ENCODE results near the gene SLCO2A1. TPM values are rescaled to one million over a fixed set of nuclear protein-coding genes. Genes with fewer than 3 reads are reported as not detected.

Gene SLCO2A1
- total RNA-seq, 1 donor from 2014 or later, result 234 TPM

DNA sequence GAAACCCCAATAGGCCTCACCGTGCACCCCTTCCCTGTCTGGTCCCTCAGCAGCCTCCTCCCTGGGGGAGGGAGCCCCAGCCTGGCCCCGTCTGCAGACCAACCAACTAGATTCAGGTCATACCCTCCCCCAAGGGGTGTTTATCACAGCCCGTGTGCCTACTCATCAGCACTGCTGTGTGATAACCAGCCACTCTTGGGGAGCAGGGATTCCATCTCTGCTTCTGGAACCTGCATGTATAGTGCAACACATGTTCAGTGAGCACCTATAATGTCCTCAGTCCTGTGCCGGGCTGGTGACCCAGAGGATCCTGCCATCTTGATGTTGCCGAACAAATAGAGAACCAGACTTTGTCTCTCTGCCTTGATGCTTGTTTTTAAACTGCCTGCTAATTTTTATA lies 6.6 kb upstream of the SLCO2A1 start:
- no peak for ATAC-seq
- intact Hi-C loops (cut with DNase I), result no loop called here
- TF ChIP-seq, protein P1, sequence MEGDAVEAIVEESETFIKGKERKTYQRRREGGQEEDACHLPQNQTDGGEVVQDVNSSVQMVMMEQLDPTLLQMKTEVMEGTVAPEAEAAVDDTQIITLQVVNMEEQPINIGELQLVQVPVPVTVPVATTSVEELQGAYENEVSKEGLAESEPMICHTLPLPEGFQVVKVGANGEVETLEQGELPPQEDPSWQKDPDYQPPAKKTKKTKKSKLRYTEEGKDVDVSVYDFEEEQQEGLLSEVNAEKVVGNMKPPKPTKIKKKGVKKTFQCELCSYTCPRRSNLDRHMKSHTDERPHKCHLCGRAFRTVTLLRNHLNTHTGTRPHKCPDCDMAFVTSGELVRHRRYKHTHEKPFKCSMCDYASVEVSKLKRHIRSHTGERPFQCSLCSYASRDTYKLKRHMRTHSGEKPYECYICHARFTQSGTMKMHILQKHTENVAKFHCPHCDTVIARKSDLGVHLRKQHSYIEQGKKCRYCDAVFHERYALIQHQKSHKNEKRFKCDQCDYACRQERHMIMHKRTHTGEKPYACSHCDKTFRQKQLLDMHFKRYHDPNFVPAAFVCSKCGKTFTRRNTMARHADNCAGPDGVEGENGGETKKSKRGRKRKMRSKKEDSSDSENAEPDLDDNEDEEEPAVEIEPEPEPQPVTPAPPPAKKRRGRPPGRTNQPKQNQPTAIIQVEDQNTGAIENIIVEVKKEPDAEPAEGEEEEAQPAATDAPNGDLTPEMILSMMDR (IDR thresholded peaks at IDR 0.05), result no peak
- Histone ChIP-seq H3K4me3 (no peak overlapping the region), H3K27ac (no peak overlapping the region), H3K9me3 (no peaks in the 10 kb centered on the region), H3K4me1 (no peaks in the 10 kb centered on the region), H3K27me3 (no peaks in the 10 kb centered on the region), H3K36me3 (no peaks in the 10 kb centered on the region)
- no peak for DNase-seq

DNA sequence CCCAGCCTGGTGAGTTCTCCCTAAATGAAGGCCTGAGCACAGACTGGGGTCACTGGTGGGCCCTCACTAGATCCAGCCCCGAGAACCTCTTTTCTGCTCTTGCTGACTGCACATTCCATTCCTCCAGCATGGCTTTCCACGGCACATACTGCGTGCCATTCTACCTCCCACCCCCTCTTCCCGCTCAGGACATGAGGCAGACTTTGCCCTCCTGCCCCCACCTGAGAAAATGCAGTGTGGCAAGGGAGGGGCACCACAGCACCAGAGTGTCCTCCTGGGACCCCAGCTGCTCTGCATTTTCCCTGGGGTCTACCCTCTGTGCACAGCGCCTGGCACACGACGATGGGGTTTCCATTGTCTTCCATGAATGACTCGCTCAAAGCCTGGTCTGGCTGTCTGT lies 6.1 kb upstream of the SLCO2A1 start:
- no peak overlapping the region for H3K27ac ChIP-seq
- TF ChIP-seq, protein P1 (IDR thresholded peaks at IDR 0.05), result no peak
- H3K36me3 ChIP-seq, result no peaks in the 10 kb centered on the region
- no peaks in the 10 kb centered on the region for H3K9me3 ChIP-seq
- no peaks in the 10 kb centered on the region for H3K4me1 ChIP-seq
- intact Hi-C loops (cut with DNase I), result no loop called here
- ATAC-seq, result no peak
- no peak for DNase-seq
- no peaks in the 10 kb centered on the region for H3K27me3 ChIP-seq
- H3K4me3 ChIP-seq, result no peak overlapping the region

DNA sequence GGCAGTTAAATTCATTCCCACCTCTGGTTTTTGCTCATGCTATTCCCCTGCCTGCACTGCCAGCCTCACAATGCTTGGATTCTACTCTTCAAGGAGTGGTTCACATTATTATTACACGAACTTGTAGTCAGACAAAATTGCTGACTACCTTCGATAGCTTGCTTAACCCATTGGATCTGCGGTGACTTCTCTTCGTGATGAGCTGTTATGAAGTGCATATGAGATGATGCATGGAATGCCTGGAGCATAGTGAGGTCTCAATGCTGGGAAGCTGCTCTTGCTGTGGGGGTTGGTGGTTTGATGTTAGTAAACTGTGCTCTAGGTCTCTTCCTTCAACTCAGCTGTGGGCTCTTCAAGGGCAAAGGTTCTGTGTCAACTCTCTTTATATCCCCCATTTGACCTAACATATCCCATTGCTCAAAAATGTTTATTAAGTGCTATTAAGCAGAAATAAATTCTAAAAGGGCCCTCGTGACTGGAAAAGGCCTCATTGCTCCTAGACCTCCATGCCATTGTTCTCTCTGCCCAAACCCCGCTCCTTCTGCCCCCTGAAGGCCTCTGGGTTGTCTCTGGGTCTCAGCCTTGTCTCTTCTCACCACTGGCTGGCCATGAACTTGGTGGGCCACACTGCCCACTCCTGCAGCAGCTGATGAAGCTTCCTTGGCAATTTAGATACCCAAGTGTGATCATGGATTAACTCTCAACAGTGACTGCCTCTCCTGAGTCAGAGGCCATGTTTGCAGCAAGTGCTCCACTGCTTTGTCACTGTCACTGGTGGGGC lies 4.5 kb upstream of the SLCO2A1 start:
- Histone ChIP-seq H3K27ac (no peak overlapping the region), H3K9me3 (no peaks in the 10 kb centered on the region), H3K27me3 (no peaks in the 10 kb centered on the region), H3K4me3 (no peak overlapping the region), H3K36me3 (no peaks in the 10 kb centered on the region), H3K4me1 (no peaks in the 10 kb centered on the region)
- TF ChIP-seq, protein P1 (IDR thresholded peaks at IDR 0.05), result no peak
- no peak for ATAC-seq
- intact Hi-C loops (cut with DNase I), result no loop called here
- no peak for DNase-seq

DNA sequence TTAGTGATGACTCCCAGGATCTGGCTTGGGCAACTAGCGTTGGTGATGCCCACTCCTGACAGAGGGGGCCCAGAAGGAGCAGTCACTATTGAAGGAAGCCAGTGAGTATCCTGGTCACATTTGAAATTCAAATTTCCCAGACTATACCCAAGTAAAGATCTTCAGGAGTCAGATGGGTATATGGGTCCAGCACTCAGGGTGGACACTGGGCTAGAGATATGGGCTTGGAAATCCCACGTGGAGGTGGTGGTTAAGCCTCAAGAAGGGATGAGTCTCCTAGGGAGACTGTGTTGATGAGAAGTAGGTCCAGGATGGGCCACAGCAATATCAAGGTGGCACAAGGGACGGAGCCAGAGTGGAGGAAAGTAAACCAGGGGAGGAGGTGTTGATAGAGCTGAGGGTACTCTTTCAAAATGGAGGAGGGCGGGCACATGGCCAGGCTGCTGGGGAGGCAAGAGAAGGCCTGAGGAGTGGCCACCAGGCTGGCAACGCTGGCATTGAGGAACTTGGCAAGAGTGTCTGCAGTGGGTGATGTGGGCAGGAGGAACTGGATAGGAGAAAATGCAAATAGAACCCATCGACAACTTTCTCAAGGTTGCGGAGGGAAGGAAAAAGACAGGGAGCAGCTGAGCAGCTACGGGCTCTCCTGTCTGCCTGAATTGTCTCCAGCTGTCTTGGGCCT lies 3.7 kb upstream of the SLCO2A1 start:
- intact Hi-C loops (cut with DNase I), result no loop called here
- Histone ChIP-seq H3K4me3 (no peak overlapping the region), H3K36me3 (no peaks in the 10 kb centered on the region), H3K4me1 (peaks cover 4% of the 10 kb centered on the region), H3K27ac (no peak overlapping the region), H3K9me3 (no peaks in the 10 kb centered on the region), H3K27me3 (peaks cover 2% of the 10 kb centered on the region)
- DNase-seq, result no peak
- TF ChIP-seq, protein P1 (IDR thresholded peaks at IDR 0.05), result no peak
- ATAC-seq, result no peak

DNA sequence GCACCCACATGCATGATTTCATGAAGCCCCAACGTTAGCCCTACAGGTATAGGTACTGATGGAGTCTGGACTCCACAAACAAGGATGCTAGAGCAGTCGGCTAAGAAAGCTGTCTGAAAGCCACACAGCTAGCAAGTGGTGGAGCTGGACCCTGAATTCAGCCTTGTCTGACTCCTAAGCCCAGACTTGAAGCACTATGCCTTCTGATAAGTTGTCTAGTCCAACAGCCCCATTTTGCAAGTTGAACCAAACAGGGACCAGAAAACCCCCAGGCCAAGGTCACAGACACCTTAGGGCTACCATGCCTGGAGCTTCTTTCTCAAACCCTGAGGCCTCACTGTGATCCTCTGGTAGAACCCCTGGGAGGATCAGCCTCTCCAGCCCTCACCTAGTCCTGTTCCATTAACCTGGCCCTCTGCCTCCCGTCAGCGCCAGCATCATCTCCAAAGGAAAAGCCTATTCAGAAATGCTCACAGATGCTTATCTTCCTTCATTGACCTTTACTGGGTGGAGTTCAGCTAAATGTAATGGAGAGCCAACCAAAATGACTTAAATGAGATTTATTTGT lies 1.7 kb upstream of the SLCO2A1 start:
- TF ChIP-seq, protein P1 (IDR thresholded peaks at IDR 0.05), result no peak
- H3K27ac ChIP-seq, result no peak overlapping the region
- peaks cover 4% of the 10 kb centered on the region for H3K4me1 ChIP-seq
- H3K27me3 ChIP-seq, result peaks cover 8% of the 10 kb centered on the region
- no peaks in the 10 kb centered on the region for H3K9me3 ChIP-seq
- H3K36me3 ChIP-seq, result no peaks in the 10 kb centered on the region
- ATAC-seq (no peak), DNase-seq (no peak)
- no peak overlapping the region for H3K4me3 ChIP-seq
- intact Hi-C loops (cut with DNase I), result no loop called here

Data from upper lobe of right lung (tissue), 1 donor.